Testis (tissue), 2 donors: ENCODE data around the gene LIPN.

Experiments
- CTCF ChIP-seq, 3 experiments: fragments of 450-650 bp in 2 of 3; fragments of 200-600 bp in 1 of 3; sonication (generic) in 1 of 3; IDR thresholded peaks; one replicate each; pipeline ENCODE4 v1.5.1; 2016 to 2019; ENCODE audit warnings: antibody characterized with exemption in 3 of 3, mild to moderate bottlenecking in 2 of 3, moderate library complexity in 1 of 3
- POLR2A ChIP-seq: fragments of 450-650 bp; IDR thresholded peaks from one replicate; pipeline ENCODE4 v1.6.1; 2017; ENCODE audit warnings: antibody characterized with exemption, mild to moderate bottlenecking, moderate library complexity

- no peak for TF ChIP-seq CTCF (IDR thresholded peaks at IDR 0.05)
- TF ChIP-seq POLR2A: no peak
These were observed 49.8 kb downstream of the LIPN start for GRCh38 chr10:88809621-88810020.
